Glutamatergic neuron (in vitro differentiated cells): ENCODE data around the gene ZNF791. TPM values are rescaled to one million over a fixed set of nuclear protein-coding genes. Genes with fewer than 3 reads are reported as not detected.
"Not testable (repeated sequence)": the region's sequence is repeated elsewhere in the genome, so short reads cannot be mapped to it uniquely, and the experiment has no call there.

Experiments used
- DNase-seq: peaks from one replicate; pipeline ENCODE4 v3.0.0; 2022
- H3K27ac Mint-ChIP-seq: one replicate; pipeline ENCODE4 v1.8.0; 2020; ENCODE audit warnings: mild to moderate bottlenecking, mixed read lengths, inconsistent platforms; ENCODE audit not compliant: unreplicated experiment
- H3K27me3 Mint-ChIP-seq: one replicate; pipeline ENCODE4 v1.8.0; 2020; ENCODE audit warnings: mild to moderate bottlenecking, moderate library complexity, mixed read lengths, inconsistent platforms; ENCODE audit not compliant: unreplicated experiment
- H3K36me3 Mint-ChIP-seq: one replicate; pipeline ENCODE4 v1.8.0; 2020; ENCODE audit warnings: mild to moderate bottlenecking, mixed read lengths, inconsistent platforms; ENCODE audit not compliant: unreplicated experiment
- H3K4me1 Mint-ChIP-seq: one replicate; pipeline ENCODE4 v1.8.0; 2020; ENCODE audit warnings: mild to moderate bottlenecking, low read depth, mixed read lengths, inconsistent platforms; ENCODE audit not compliant: unreplicated experiment
- H3K4me3 Mint-ChIP-seq: one replicate; pipeline ENCODE4 v1.8.0; 2020; ENCODE audit warnings: mild to moderate bottlenecking, mixed read lengths, inconsistent platforms; ENCODE audit not compliant: unreplicated experiment
- H3K9me3 Mint-ChIP-seq: one replicate; pipeline ENCODE4 v1.8.0; 2020; ENCODE audit warnings: mild to moderate bottlenecking, moderate library complexity, mixed read lengths, inconsistent platforms; ENCODE audit not compliant: unreplicated experiment
- CTCF ChIP-seq: fragments of 200-600 bp; sonication (generic); IDR thresholded peaks from one replicate; pipeline ENCODE4 v1.5.0; 2021; ENCODE audit not compliant: partially characterized antibody, unreplicated experiment
- total RNA-seq: library from RNA; stranded (reverse); fragmentation: NEBNext Ultra II Directional; extraction: Animal tissue kit (Norgen Biotek cat#: 25700); gene quantifications from one replicate; pipeline ENCODE4 v1.2.1, GENCODE V29; 2021; ENCODE audit not compliant: unreplicated experiment

Gene ZNF791
- total RNA-seq, 1 donor from 2014 or later, result 27.6 TPM

- no peak overlapping the region for H3K27ac Mint-ChIP-seq
- no peaks in the 10 kb centered on the region for H3K36me3 Mint-ChIP-seq
- TF ChIP-seq CTCF, result no peak
- no peak overlapping the region for H3K4me3 Mint-ChIP-seq
- H3K9me3 Mint-ChIP-seq, result peaks cover 11% of the 10 kb centered on the region
- no peaks in the 10 kb centered on the region for H3K4me1 Mint-ChIP-seq
- no peak for DNase-seq
- H3K27me3 Mint-ChIP-seq, result peaks cover 7% of the 10 kb centered on the region
These were observed 64.7 kb downstream of the ZNF791 start for GRCh38 chr19:12675399-12675798.

GRCh38 chr19:12675940-12676339 lies 65.2 kb downstream of the ZNF791 start:
- Mint-ChIP-seq H3K27me3 (peaks cover 9% of the 10 kb centered on the region), H3K9me3 (peaks cover 11% of the 10 kb centered on the region)
- DNase-seq, result no peak

GRCh38 chr19:12676384-12676792 lies 65.7 kb downstream of the ZNF791 start:
- Mint-ChIP-seq H3K36me3 (no peaks in the 10 kb centered on the region), H3K4me1 (no peaks in the 10 kb centered on the region), H3K4me3 (no peak overlapping the region), H3K9me3 (peaks cover 11% of the 10 kb centered on the region), H3K27ac (peak overlapping the region; percentile 68), H3K27me3 (peaks cover 12% of the 10 kb centered on the region)
- TF ChIP-seq CTCF, result peak; percentile 90
- peak; percentile 94 for DNase-seq

More at GRCh38 chr19:12675940-12676339, 65.2 kb downstream of the ZNF791 start:
- no peak overlapping the region for H3K4me3 Mint-ChIP-seq
- no peaks in the 10 kb centered on the region for H3K36me3 Mint-ChIP-seq
- H3K27ac Mint-ChIP-seq, result no peak overlapping the region
- TF ChIP-seq CTCF, result no peak
- H3K4me1 Mint-ChIP-seq, result no peaks in the 10 kb centered on the region

GRCh38 chr19:12676928-12677327 lies 66.2 kb downstream of the ZNF791 start:
- no peaks in the 10 kb centered on the region for H3K4me1 Mint-ChIP-seq
- no peaks in the 10 kb centered on the region for H3K36me3 Mint-ChIP-seq
- H3K27ac Mint-ChIP-seq, result no peak overlapping the region
- peaks cover 12% of the 10 kb centered on the region for H3K27me3 Mint-ChIP-seq
- H3K4me3 Mint-ChIP-seq, result no peak overlapping the region
- DNase-seq, result no peak
- H3K9me3 Mint-ChIP-seq, result peaks cover 11% of the 10 kb centered on the region
- TF ChIP-seq CTCF, result no peak

- H3K36me3 Mint-ChIP-seq, H3K4me3 Mint-ChIP-seq, DNase-seq, H3K9me3 Mint-ChIP-seq, H3K27me3 Mint-ChIP-seq, H3K27ac Mint-ChIP-seq, H3K4me1 Mint-ChIP-seq: not testable (repeated sequence)
These were observed 67.3 kb downstream of the ZNF791 start for GRCh38 chr19:12678039-12678438.
